NCI-H146 treated with DMSO at 0.1 percent for 48 hours (cell line): ENCODE measurements around the gene PFDN6.
"Not testable (repeated sequence)": the region's sequence is repeated elsewhere in the genome, so short reads cannot be mapped to it uniquely, and the experiment has no call there.

Source experiments
- DNase-seq: peaks from one replicate; lab custom pipeline; 2025; ENCODE audit not compliant: unreplicated experiment; lab: John Stamatoyannopoulos, UW

The PFDN6 gene

DNA sequence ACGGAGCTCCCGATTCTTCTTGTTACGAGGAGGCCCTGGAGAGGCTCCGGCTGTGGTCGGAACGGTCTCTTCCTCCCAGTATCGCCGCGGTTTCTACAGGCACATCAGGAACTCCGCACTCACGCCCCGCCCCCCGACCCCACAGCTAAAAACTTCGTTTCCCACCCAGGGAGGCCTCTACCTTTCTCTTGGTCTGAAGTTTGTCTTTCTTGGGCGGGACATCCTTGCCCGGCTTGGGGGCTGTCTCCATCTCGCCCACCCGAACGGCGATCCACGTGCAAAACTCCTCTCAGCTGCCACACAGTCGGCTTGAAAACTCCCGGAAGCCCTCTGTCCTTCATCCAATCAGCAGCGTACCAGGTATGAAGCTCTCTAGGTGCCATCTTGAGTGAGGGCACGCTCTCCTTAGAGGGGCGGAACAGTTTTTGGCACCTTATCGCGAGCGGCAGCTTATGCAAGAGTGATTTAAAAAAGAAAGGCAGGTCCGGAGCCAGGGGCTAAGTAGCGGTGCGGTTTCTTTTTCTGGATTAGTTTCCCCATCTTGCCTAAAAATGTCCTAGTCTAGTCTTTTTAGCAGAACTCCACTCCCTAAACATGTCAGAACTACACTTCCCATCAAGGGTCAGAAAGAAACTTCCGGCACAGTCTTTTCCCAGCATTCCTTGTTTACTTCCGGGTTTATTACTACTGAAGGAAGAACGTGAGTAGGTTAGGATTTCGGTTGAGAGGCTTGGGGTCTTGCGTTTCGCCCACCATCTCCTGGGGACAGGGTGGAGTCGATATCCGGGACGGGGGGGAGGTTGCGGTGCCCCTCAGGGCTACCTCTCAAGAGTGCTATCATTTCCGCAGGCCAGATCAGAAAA is at the start of gene PFDN6, which contains the start of gene WDR46:
TSS of gene PFDN6 (plus strand) at position 681 of the 863 bp plus-strand sequence. CDS start 256 bp downstream, outside the sequence.
TSS of gene WDR46 (minus strand) at position 319 of the 863 bp plus-strand sequence. CDS start at position 250, 69 bp downstream.
- peak; percentile 88 for DNase-seq

DNA sequence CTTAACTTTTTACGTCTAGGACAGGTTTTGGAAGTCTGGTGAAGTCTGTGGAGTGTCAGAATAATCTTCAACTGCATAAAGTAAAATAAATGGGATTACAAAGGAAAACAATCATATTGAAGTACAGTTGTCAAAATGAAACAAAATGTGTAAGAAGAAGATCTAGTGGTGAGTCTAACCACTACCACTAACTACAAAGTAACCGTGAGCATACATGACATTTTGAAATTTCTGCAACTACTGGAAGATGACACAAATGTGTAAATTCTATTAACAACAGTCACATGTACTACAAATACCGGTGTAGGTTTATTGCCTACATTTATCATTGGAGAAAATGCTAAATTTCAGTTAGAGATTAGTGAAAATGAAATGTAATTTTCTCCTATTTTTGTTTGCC is 47.4 kb upstream of the PFDN6 start:
- DNase-seq = no peak

DNA sequence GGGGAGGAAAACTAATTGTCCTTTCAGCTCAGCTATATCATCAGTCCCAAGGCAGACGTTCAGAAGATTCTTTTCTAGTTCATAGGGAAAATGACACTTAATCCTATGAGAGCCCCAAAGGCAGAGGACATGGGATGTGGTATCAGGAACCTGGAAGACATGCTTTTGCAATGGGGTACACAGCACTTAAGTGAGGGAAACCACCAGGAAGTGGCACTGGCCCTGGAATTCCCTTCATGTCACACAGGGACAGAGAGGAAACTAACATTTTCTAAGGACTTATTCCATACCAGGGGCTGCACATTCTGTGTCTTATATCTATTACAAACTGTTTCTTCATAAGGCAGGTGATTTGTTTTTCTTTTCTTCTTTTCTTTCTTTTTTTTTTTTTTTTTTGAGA is 45.9 kb upstream of the PFDN6 start:
- no peak for DNase-seq

DNA sequence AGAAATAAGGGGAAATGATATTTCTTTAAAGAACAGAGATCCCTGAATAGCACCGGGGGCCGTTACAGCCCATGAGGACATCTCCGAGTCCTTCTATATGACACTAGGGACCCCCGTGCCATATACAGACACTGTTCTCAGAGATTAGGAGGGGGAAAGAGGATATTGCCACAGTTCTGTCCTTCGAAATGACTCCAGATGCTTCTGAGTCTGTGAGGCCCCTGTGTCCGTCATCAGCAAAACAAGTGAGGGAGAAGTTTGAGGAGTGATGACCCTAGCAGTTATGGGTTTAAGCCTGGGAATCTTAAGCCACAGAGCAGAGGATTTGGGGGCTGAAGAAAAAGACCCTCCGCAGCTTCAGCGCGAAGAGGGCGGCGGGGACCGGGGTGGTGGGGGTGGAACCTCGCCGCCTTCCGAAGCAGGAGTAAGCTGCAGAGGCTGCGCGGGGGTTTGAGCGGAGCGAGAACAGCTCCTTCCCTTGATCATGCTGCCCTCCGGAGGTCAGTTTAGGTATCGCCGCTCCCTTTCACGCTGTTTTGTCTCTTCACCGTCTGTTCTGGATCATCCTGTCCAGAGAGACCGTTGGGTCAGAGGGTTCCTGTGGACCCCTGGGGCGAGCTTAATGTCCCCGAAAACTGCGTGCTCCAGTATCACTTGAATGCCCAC is 41.3 kb upstream of the PFDN6 start:
- DNase-seq = peak; percentile 65

DNA sequence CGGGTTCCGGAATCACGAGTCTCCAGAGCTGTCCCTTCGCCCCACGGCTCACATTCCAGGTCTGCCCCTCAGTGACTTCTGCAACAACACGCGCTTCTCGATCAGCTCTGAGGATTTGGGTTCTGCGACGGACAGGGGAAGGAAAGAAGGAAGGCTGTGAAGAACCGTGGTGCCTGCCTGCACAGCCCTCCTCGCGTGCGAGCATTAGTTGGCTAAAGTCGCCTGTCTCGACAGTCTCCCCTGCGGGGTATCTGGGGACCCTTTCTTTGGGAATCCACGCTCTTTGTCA is 40.8 kb upstream of the PFDN6 start:
- peak; percentile 56 for DNase-seq

DNA sequence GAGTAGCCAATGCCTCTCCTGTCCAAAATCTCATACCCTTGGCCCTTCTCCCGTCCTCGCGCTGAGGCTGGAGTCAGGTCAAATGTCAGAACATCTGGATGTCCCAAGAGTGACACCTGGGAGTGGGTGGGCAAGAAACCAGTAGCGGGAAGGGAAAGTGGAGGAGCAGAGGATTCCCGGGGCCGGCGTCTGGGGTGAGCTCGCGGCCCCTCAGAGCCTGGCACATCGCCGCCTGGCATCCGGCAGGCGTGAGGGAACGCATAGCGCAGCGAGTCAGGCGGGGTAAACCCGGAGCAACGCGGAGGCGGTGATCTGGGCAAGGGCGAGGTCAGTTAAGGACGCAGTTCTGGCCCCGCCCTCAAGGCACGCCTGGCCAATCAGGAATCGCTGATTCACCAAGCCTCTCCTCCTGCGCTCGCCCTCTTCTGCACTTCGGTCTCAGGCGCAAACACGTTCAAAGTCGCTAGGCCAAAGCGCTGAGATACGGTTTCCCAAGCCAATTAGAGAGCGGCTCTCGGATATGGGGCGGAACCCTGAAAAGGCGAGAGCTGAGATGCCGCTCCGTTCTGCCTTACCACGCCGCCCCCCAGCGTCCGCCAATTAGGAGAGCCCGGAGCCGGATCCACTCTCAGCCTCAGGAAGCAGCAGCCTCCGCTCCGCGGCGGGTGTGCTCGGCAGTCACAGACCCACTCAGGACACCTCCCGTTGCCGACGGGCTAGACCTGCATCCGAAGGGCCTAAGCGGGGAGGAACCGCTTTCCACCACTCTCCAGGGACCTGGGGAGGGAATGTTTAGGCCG is 40.3 kb upstream of the PFDN6 start:
- DNase-seq = peak; percentile 97

DNA sequence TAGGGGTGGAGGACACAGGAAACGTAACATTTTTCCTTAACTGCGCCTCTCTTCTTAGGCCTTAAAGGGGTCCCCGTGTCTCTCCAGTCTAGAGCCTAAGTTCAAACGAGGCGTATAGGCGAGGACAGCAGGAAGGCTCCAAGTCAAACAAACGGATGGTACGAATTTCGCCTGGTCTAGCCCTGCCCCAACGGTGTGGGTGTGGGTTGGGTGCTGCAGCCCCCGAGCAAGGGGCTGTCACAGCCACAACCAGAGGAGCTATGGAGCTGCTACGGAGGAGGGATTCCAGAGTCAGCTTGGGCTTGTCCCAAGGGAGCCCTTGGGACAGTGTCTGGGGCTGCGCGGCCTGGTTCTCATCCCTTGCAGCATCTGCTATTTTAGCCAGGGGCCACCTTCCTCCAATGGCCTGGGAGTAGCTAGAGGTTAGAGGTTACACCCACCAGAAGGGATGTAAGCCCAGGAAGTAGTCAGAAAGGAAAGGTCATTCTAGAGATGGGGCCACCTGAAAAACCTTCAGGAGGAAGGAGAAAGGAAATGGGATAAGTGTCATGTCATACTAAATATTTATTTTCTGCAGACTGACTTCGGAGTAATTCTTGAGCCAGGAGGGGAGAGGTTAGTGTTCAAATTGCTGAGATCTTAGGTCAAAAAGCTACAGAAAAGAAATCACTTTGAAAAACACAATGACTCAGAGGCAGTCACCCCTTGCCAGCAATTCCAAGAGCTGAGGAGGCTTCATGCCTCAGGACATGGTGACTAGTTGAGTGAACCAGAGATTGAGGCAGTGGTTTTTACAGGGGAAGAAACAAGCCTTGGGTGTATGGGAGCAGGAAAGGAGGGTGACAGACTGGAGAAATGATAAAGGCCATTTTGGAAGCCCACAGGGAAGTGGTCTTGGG is 39.4 kb upstream of the PFDN6 start:
- DNase-seq = no peak

DNA sequence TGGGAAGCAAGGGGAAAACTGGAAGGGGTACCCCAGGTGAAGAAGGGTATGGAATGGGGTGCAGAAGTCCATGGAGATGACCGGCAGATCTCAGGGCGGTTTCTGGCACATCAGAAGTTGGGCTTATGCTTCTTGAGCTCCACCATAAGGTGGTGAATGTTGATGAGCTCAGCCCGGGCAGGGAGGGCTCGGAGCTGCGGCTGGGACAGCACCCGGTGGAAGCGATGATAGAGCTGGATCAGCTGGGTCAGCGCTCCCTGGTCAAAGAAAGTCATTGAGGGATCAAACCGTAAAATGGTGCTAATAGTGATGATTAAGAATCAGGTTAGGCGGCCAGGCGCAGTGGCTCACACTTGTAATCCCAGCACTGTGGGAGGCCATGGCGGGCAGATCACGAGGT is 38.7 kb upstream of the PFDN6 start:
- DNase-seq = no peak

DNA sequence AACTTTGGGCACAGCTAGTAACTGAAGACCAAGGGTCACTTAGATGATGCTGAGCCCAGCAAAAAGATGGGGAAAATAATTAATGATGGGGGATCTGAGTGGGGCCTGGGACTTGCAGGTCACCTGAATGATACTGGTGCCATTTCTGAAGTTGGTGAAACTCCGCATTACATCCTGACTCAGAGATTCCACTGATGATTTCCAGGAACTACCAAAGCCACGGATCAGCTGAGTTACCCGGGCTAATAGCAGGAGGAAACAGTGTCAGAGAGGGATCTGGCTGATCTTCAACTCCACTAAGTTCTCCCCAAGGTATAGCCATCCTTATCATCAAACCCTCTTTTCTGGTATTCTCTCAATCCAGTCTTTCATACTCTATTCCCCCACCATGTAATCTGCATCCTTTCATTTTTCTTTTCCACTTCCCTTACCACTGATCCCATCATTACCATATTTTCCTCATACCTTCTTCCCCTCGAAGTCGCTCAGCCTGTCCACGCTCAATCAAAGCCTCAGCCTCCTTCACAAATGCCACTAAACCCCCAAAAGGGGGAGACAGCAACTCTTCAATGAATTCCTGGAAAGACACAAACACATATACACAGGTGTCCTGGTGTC is 37.9 kb upstream of the PFDN6 start:
- DNase-seq = no peak

DNA sequence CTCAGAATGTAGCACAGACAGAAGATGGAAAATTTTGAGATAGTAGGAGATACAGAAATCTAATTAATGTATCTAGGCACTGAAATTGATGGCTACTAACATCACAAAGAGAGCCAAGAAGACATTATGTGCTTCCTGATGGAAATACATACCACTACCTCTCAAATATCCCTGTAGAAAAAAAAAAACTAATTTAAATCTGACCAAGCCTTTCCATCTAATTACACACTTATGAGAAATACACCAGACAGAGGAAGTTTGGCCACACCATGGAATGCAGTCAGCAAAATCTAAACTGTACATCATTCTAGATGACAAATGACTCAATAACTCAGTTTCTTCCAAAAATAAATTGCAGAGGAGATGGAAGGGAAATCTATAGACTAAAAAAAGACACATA is 36.6 kb upstream of the PFDN6 start:
- no peak for DNase-seq

DNA sequence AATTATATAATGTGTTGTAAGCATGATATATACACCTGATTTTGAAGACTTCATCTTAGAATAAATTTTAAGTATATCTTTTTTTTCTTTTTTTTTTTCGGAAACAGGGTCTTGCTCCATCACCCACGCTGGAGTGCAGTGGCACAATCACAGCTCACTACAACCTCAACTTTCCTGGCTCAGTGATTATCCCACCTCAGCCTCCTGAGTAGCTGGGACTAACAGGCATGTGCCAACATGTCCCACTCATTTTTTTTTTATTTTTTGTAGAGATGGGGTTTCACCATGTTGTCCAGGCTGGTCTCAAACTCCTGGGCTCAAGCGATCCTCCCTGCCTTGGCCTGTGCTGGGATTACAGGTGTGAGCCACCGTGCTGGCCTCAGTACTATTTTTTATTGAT is 34.8 kb upstream of the PFDN6 start:
- no peak for DNase-seq

DNA sequence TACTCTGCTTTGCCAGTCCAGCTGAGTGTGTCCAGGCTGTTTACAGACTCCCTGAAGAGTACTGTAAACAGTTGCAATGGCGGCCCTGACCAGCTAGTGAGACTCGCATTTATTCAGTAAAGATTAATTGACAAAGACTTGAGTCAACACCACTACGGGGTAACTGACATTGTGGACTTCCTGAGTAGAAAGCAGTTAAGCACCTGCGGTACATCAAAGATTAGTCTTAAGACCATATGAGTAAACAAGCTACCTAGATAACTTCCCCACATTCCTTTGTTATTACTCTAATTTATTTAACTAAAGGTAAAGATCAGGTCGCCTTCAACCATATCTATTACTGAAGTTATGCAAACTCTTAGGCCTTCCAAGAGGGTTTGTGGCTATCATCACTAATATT is 30.4 kb upstream of the PFDN6 start:
- no peak for DNase-seq

DNA sequence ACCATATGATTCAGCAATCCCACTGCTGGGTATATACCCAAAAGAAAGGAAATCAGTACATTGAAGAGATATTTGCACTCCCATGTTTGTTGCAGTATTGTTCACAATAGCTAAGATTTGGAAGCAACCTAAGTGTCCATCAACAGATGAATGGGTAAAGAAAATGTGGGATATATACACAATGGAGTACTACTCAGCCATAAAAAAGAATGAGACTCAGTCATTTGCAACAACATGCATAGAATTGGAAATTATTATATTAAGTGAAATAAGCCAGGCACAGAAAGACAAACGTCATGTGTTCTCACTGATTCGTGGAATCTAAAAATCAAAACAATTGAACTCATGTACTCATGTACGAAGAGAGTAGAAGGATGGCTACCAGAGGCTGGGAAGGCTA is 26.9 kb upstream of the PFDN6 start:
- not testable (repeated sequence) for DNase-seq

DNA sequence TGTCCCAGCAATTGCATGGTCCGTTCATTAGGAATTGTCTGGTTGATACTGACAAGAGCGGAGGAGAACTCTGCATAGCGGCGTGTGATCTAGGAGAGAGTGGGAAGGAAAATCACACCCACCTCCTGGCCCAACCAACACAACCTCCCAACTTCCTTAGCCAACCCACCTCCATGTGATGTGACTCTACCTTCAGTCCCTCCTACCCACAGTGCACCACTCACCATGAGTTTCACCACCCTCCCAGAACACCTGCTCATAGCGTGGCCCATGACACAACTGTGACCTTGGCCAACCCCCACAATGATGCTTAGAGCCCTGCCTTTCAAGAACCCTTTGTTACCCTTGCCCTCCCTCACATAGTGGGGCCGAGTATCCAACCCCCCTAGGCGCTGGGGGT is 25.4 kb upstream of the PFDN6 start:
- DNase-seq = no peak

DNA sequence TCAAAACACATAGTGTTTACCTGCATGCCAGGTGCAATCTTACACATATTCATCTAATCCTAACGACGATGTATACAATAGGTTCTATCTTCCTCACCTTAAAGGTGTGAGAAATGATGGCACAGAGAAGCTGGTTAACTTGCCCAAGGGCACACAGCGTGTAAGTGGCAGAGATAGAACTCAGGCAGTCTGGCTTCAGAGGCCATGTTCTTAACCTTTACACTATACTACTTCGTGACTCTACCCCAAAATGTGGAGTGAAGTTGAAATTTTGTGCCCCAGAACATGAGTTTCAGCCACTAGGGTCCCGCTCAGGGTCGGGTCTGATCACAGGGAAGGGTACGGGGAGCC is 18.3 kb upstream of the PFDN6 start:
- no peak for DNase-seq

DNA sequence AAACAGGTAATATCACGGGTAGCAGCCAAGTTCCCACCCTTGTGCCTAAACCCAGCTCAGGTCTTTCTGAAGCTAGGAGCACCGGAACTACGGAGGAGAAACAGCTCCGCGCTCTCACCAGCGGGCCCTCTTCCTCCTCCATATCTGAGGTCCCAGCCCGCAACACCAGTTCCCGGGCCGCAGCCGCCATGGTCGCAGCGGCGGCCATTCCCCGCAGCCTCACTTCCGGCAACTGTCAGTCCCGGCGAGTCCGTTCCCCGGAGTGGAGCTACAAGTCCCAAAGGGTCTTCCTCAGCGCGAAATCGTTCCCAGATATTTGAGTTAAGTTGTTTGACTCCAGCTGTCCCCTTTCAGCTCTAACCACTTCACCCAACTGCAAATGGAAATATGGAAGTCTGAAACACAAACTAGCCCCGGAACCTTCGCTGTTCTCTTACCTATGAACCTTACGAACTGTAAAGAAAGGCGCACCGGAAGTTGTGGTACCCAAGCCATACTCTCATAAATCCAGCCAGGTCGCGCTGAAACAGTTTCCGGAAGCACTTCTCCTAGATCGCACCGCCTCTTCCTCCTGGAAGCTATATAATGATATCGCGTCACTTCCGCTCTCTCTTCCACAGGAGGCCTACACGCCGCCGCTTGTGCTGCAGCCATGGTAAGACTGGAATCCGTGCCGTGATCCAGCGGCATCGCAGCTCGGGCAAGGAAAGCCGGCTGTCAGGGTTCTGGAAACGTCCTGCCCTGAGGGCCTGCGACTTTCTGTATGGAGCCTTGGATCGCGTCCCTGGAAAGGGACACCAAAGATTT is 17.7 kb upstream of the PFDN6 start, which contains the start of the genes RPS18 and VPS52:
TSS of gene RPS18 (plus strand) at position 608 of the 807 bp plus-strand sequence. CDS start at position 653, 45 bp downstream.
TSS of gene VPS52 (minus strand) at position 409 of the 807 bp plus-strand sequence. CDS start at position 208, 201 bp downstream.
- DNase-seq = peak; percentile 98

DNA sequence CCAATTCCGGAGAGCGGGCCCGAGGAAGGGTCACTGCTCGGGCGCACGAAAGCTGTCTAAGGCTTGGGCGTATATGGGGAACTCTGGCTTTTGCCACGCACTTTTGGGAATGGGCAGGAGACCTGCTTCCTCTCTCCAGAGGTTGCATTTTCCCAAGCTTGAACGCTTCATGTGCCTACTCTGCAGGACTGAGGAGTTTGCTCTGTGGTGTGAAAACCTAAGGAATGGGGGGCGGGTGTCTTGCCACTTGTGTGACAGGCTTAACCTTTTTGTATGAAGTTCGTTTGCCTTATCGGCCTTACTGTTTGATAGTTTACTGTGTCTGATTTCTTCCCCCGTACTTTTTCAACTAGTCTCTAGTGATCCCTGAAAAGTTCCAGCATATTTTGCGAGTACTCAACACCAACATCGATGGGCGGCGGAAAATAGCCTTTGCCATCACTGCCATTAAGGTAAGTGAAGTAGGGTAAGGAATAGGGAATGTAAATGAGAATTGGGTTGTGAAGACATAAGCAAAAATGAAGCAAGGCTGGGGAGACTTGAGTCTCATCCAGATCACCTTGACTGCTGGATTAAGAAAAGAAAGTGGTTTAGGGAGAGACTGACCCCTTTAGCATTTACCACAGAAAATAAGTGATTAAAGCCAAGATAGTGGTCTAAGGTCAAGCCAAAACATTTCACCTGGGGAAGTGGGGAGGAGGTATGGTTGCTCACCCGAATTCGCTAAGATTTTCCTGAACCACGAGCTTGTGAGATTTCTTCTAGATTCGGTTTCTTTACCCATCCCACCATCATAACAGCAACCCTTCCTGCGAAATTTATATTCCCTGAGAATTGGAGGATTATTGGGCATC is 16.9 kb upstream of the PFDN6 start:
- no peak for DNase-seq
